SK-N-SH (cell line): Measurements from ENCODE around the gene TEX12. TPM values are rescaled to one million over a fixed set of nuclear protein-coding genes. Genes with fewer than 3 reads are reported as not detected.

Source experiments
- CTCF ChIA-PET: fragments of 300-600, 350-600 bp; formaldehyde crosslinking; extraction: SDS; loops from one replicate; lab custom pipeline; 2021; lab: Yijun Ruan, JAX
- POLR2A ChIA-PET: fragments of 350-600 bp; sonication (Branson Sonifier 250); formaldehyde crosslinking; extraction: SDS; loops from one replicate; lab custom pipeline; 2020; ENCODE audit warnings: antibody characterized with exemption, inconsistent platforms; lab: Yijun Ruan, JAX
- DNase-seq: peaks from one replicate; pipeline ENCODE4 v3.0.0; 2012
- H2AFZ ChIP-seq: fragments of 200-600 bp; sonication (generic); 2 replicates; pipeline ENCODE4 v1.8.1; 2016; ENCODE audit warnings: antibody characterized with exemption, mild to moderate bottlenecking, low read depth
- H3F3A ChIP-seq: fragments of 200-600 bp; sonication (generic); replicated peaks from 2 replicates; pipeline ENCODE3; 2016; ENCODE audit warnings: antibody characterized with exemption, mild to moderate bottlenecking; ENCODE audit not compliant: insufficient read depth
- H3K27ac ChIP-seq, 2 experiments: fragments of 200-500 bp in 1 of 2; fragments of 200-600 bp in 1 of 2; sonication (Bioruptor generic) in 1 of 2; sonication (generic), shearing (Covaris generic) in 1 of 2; 2 replicates each; pipeline versions ENCODE4 v1.5.1 to v1.6.1; 2014 to 2016; ENCODE audit warnings: low read depth in 2 of 2, inconsistent platforms in 1 of 2, low read length in 1 of 2, mild to moderate bottlenecking in 1 of 2, mixed read lengths in 1 of 2
- H3K27me3 ChIP-seq: fragments of 200-600 bp; sonication (generic), shearing (Covaris generic); 2 replicates; pipeline ENCODE4 v1.6.1; 2016; ENCODE audit warnings: mixed run types; ENCODE audit not compliant: insufficient read depth
- H3K36me3 ChIP-seq, 2 experiments: fragments of 200-500 bp in 1 of 2; fragments of 200-600 bp in 1 of 2; sonication (Bioruptor generic) in 1 of 2; sonication (generic) in 1 of 2; replicated peaks in 1 of 2; 2 replicates each; pipeline versions ENCODE3 to v1.5.1; 2014 to 2016; ENCODE audit warnings: low read length in 1 of 2, mild to moderate bottlenecking in 1 of 2; ENCODE audit not compliant: insufficient read depth in 2 of 2, control insufficient read depth in 1 of 2
- H3K4me1 ChIP-seq, 2 experiments: fragments of 200-500 bp in 1 of 2; fragments of 200-600 bp in 1 of 2; sonication (Bioruptor generic) in 1 of 2; sonication (generic), shearing (Covaris generic) in 1 of 2; 2 replicates each; pipeline versions ENCODE4 v1.5.1 to v1.6.1; 2014 to 2016; ENCODE audit warnings: low read depth in 1 of 2, low read length in 1 of 2, mixed run types in 1 of 2; ENCODE audit not compliant: insufficient read depth in 2 of 2, control insufficient read depth in 1 of 2
- H3K4me2 ChIP-seq: fragments of 200-600 bp; sonication (generic), shearing (Covaris generic); 2 replicates; pipeline ENCODE4 v1.6.1; 2017; ENCODE audit warnings: mixed run types
- H3K4me3 ChIP-seq, 2 experiments: fragments of 200-500 bp in 1 of 2; fragments of 200-600 bp in 1 of 2; sonication (Bioruptor generic) in 1 of 2; sonication (generic), shearing (Covaris generic) in 1 of 2; 2 replicates each; pipeline versions ENCODE4 v1.5.1 to v1.8.1; 2014 to 2016; ENCODE audit warnings: low read depth in 2 of 2, inconsistent platforms in 1 of 2, low read length in 1 of 2, mild to moderate bottlenecking in 1 of 2, mixed read lengths in 1 of 2, moderate library complexity in 1 of 2
- H3K79me2 ChIP-seq: fragments of 200-600 bp; sonication (generic); 2 replicates; pipeline ENCODE4 v1.8.1; 2017; ENCODE audit warnings: mild to moderate bottlenecking; ENCODE audit not compliant: insufficient read depth
- H3K9ac ChIP-seq: fragments of 200-600 bp; sonication (generic); 2 replicates; pipeline ENCODE4 v1.6.1; 2017; ENCODE audit warnings: mixed run types
- H3K9me2 ChIP-seq: fragments of 200-600 bp; sonication (generic); 2 replicates; pipeline ENCODE4 v1.6.1; 2017; ENCODE audit warnings: mixed run types
- H3K9me3 ChIP-seq: fragments of 200-600 bp; sonication (generic); 2 replicates; pipeline ENCODE4 v1.6.1; 2017; ENCODE audit warnings: mixed run types, mild to moderate bottlenecking, moderate library complexity
- H4K20me1 ChIP-seq: fragments of 200-600 bp; sonication (generic); 2 replicates; pipeline ENCODE4 v1.6.1; 2017; ENCODE audit warnings: mild to moderate bottlenecking, mixed run types; ENCODE audit not compliant: insufficient read depth
- EZH2phosphoT487 ChIP-seq: fragments of 200-600 bp; sonication (generic); IDR thresholded peaks from 2 replicates; pipeline ENCODE4 v1.6.1; 2017; ENCODE audit warnings: low read depth, mixed run types, mild to moderate bottlenecking, antibody characterized with exemption, moderate library complexity, borderline replicate concordance
- FOSL2 ChIP-seq: IDR thresholded peaks from 2 replicates; pipeline ENCODE4 v1.4.0; 2012; ENCODE audit warnings: low read depth, mild to moderate bottlenecking, moderate library complexity, borderline replicate concordance
- FOXJ3 ChIP-seq: sonication (generic); formaldehyde crosslinking; IDR thresholded peaks from 2 replicates; pipeline ENCODE4 v1.5.1; 2020; ENCODE audit warnings: mild to moderate bottlenecking, missing genetic modification reagents
- FOXM1 ChIP-seq: IDR thresholded peaks from 2 replicates; pipeline ENCODE4 v1.4.0; 2012; ENCODE audit warnings: low read depth, mild to moderate bottlenecking
- GABPA ChIP-seq: IDR thresholded peaks from 2 replicates; pipeline ENCODE4 v1.4.0; 2012; ENCODE audit warnings: low read depth, mild to moderate bottlenecking
- JUND ChIP-seq: IDR thresholded peaks from 2 replicates; pipeline ENCODE4 v1.4.0; 2012
- MAX ChIP-seq: IDR thresholded peaks from 2 replicates; pipeline ENCODE4 v1.4.0; 2012; ENCODE audit warnings: low read depth
- NFIC ChIP-seq: IDR thresholded peaks from 2 replicates; pipeline ENCODE4 v1.4.0; 2012; ENCODE audit warnings: borderline replicate concordance
- POLR2AphosphoS5 ChIP-seq: IDR thresholded peaks from 2 replicates; pipeline ENCODE4 v1.6.1; 2012; ENCODE audit warnings: low read depth, low read length
- RAD21 ChIP-seq: IDR thresholded peaks from 2 replicates; pipeline ENCODE4 v1.6.1; 2012; ENCODE audit warnings: mild to moderate bottlenecking, low read length
- RCOR1 ChIP-seq: fragments of 150-350 bp; IDR thresholded peaks from 2 replicates; pipeline ENCODE4 v1.6.1; 2017; ENCODE audit warnings: antibody characterized with exemption, low read length
- SMC3 ChIP-seq: IDR thresholded peaks from 2 replicates; pipeline ENCODE4 v1.6.1; 2012; ENCODE audit warnings: low read depth, low read length, improper control_type of control experiment
- TAF1 ChIP-seq: IDR thresholded peaks from 2 replicates; pipeline ENCODE4 v1.6.1; 2012; ENCODE audit warnings: low read depth, mild to moderate bottlenecking, low read length, moderate library complexity, borderline replicate concordance
- USF1 ChIP-seq: IDR thresholded peaks from 2 replicates; pipeline ENCODE4 v1.4.0; 2012; ENCODE audit warnings: low read depth, borderline replicate concordance
- USF2 ChIP-seq: fragments of 150-350 bp; IDR thresholded peaks from 2 replicates; pipeline ENCODE4 v1.6.1; 2017; ENCODE audit warnings: antibody characterized with exemption, low read length, low read depth, borderline replicate concordance
- ZBTB33 ChIP-seq: IDR thresholded peaks from 2 replicates; pipeline ENCODE4 v1.4.0; 2012; ENCODE audit warnings: low read depth, borderline replicate concordance
- WGBS: methylation state at CpG from one replicate; pipeline ENCODE4 v1.1.6; 2017; ENCODE audit warnings: low lambda C conversion rate; 5-methylcytosine and 5-hydroxymethylcytosine counted together
- polyA plus RNA-seq, 3 experiments: library from polyadenylated mRNA; depleted of rRNA; stranded (reverse); fragments of >200 nt; gene quantifications; 2 replicates each; pipeline ENCODE4 v1.2.3, GENCODE V29; 2012

TEX12 gene
- polyA plus RNA-seq, 1 of the 3 experiments (the other 2 are of a cell fraction) = not detected

GRCh38 chr11:112156956-112157766, 10.0 kb upstream of the TEX12 start (continued):
- TF ChIP-seq SMC3 (no peak), MAX (peak; percentile 67), FOXM1 (no peak; the same call in 1 of the 2 replicates), FOSL2 (peak; percentile 99), USF1 (no peak), RCOR1 (no peak), FOXJ3 (no peak), ZBTB33 (0 out of 2 replicates have a peak, but pooled peaks have one; percentile 60), RAD21 (no peak)

GRCh38 chr11:112159098-112160065, 7.8 kb upstream of the TEX12 start:
- CTCF ChIA-PET = interaction anchor here (1.4 kb wide), 1 partner anchor 9 kb away, joined by 3 read pairs; no protein-coding TSS in a partner anchor

More at GRCh38 chr11:112159098-112160065, 7.8 kb upstream of the TEX12 start:
- Histone ChIP-seq H3K79me2 (no peaks in the 10 kb centered on the region), H2AFZ (no peak overlapping the region), H3F3A (peaks cover 15% of the 10 kb centered on the region), H3K9me3 (no peaks in the 10 kb centered on the region), H4K20me1 (no peaks in the 10 kb centered on the region), H3K9me2 (no peaks in the 10 kb centered on the region), H3K27me3 (no peaks in the 10 kb centered on the region), H3K27ac (no peak overlapping the region), H3K36me3 (no peaks in the 10 kb centered on the region), H3K4me1 (peaks cover 0 to 15% of the 10 kb centered on the region in 2 experiments; a peak in 1 of 4 replicates), H3K9ac (no peak overlapping the region), H3K4me2 (no peak overlapping the region)
- 91% methylated on average over 7 of the region's 7 CpGs for WGBS
- POLR2A ChIA-PET = no interaction called here
- no peak for DNase-seq
- TF ChIP-seq NFIC = no peak
- no peak for TF ChIP-seq FOSL2
- TF ChIP-seq ZBTB33 = no peak
- no peak for TF ChIP-seq POLR2AphosphoS5
- TF ChIP-seq TAF1 = no peak
- TF ChIP-seq GABPA = no peak
- TF ChIP-seq JUND = no peak
- TF ChIP-seq RAD21 = no peak
- no peak for TF ChIP-seq USF2
- TF ChIP-seq EZH2phosphoT487 = no peak
- TF ChIP-seq, all 33 proteins: peak for 0
- no peak overlapping the region for H3K4me3 ChIP-seq
